Trophoblast cell (in vitro differentiated cells and primary cell): Measurements from ENCODE around the gene GLG1.
"Not testable (repeated sequence)": the region's sequence is repeated elsewhere in the genome, so short reads cannot be mapped to it uniquely, and the experiment has no call there.

Experiments
- DNase-seq, 2 donors: peaks; one replicate each; pipeline ENCODE4 v3.0.0-alpha.2; 2016
- H2AFZ ChIP-seq: 2 replicates; pipeline ENCODE4 v1.6.1; 2013; ENCODE audit warnings: low read length, moderate library complexity, mild to moderate bottlenecking; ENCODE audit not compliant: insufficient read depth, poor library complexity
- H2AK5ac ChIP-seq: 2 replicates; pipeline ENCODE4 v1.6.1; 2013; ENCODE audit warnings: mild to moderate bottlenecking, low read length
- H2BK120ac ChIP-seq: 2 replicates; pipeline ENCODE4 v1.6.1; 2013; ENCODE audit warnings: low read length, mild to moderate bottlenecking, moderate library complexity; ENCODE audit not compliant: insufficient read depth, poor library complexity
- H2BK12ac ChIP-seq: 2 replicates; pipeline ENCODE4 v1.6.1; 2013; ENCODE audit warnings: mild to moderate bottlenecking, low read length, moderate library complexity
- H2BK5ac ChIP-seq: 2 replicates; pipeline ENCODE4 v1.6.1; 2013; ENCODE audit warnings: low read length, low read depth, moderate library complexity, mild to moderate bottlenecking; ENCODE audit not compliant: poor library complexity
- H3K14ac ChIP-seq: 2 replicates; pipeline ENCODE4 v1.6.1; 2013; ENCODE audit warnings: mild to moderate bottlenecking, low read length
- H3K18ac ChIP-seq: 2 replicates; pipeline ENCODE4 v1.6.1; 2013; ENCODE audit warnings: mild to moderate bottlenecking, low read length
- H3K23ac ChIP-seq: 2 replicates; pipeline ENCODE4 v1.6.1; 2013; ENCODE audit warnings: low read length
- H3K27ac ChIP-seq: 2 replicates; pipeline ENCODE4 v1.5.1; 2013; ENCODE audit warnings: low read depth, mild to moderate bottlenecking, inconsistent platforms, low read length, moderate library complexity
- H3K27me3 ChIP-seq: 2 replicates; pipeline ENCODE4 v1.6.1; 2013; ENCODE audit warnings: inconsistent platforms, mild to moderate bottlenecking, low read length, moderate library complexity; ENCODE audit not compliant: insufficient read depth
- H3K36me3 ChIP-seq, 2 experiments: 1 replicate in 1 of 2; 2 replicates in 1 of 2; pipeline ENCODE4 v1.6.1; 2013; ENCODE audit warnings: low read length in 2 of 2, mild to moderate bottlenecking in 2 of 2, moderate library complexity in 1 of 2; ENCODE audit not compliant: insufficient read depth in 2 of 2, control insufficient read depth in 1 of 2
- H3K4ac ChIP-seq: 2 replicates; pipeline ENCODE4 v1.6.1; 2013; ENCODE audit warnings: low read depth, mild to moderate bottlenecking, low read length, moderate library complexity
- H3K4me1 ChIP-seq, 2 experiments: 1 replicate in 1 of 2; 2 replicates in 1 of 2; pipeline ENCODE4 v1.6.1; 2013; ENCODE audit warnings: low read length in 2 of 2, mild to moderate bottlenecking in 2 of 2, moderate library complexity in 1 of 2; ENCODE audit not compliant: insufficient read depth in 2 of 2, control insufficient read depth in 1 of 2
- H3K4me2 ChIP-seq: 2 replicates; pipeline ENCODE4 v1.6.1; 2013; ENCODE audit warnings: inconsistent platforms, mild to moderate bottlenecking, low read length, moderate library complexity
- H3K4me3 ChIP-seq: 2 replicates; pipeline ENCODE4 v1.5.1; 2013; ENCODE audit warnings: mild to moderate bottlenecking, low read depth, low read length, inconsistent platforms
- H3K79me1 ChIP-seq: one replicate; pipeline ENCODE4 v1.6.1; 2013; ENCODE audit warnings: low read length
- H3K79me2 ChIP-seq: 2 replicates; pipeline ENCODE4 v1.6.1; 2013; ENCODE audit warnings: low read length, mild to moderate bottlenecking; ENCODE audit not compliant: control insufficient read depth, insufficient read depth, poor library complexity
- H3K9ac ChIP-seq: 2 replicates; pipeline ENCODE4 v1.6.1; 2013; ENCODE audit warnings: mild to moderate bottlenecking, low read length
- H3K9me3 ChIP-seq: 2 replicates; pipeline ENCODE4 v1.6.1; 2013; ENCODE audit warnings: low read depth, mild to moderate bottlenecking, control low read depth, inconsistent platforms, low read length; ENCODE audit not compliant: insufficient read depth
- H4K12ac ChIP-seq: 2 replicates; pipeline ENCODE4 v1.6.1; 2013; ENCODE audit warnings: low read depth, mild to moderate bottlenecking, low read length, moderate library complexity
- H4K8ac ChIP-seq: 2 replicates; pipeline ENCODE4 v1.6.1; 2013; ENCODE audit warnings: low read depth, mild to moderate bottlenecking, low read length, moderate library complexity
- H4K91ac ChIP-seq: one replicate; pipeline ENCODE4 v1.6.1; 2013; ENCODE audit warnings: low read depth, mild to moderate bottlenecking, low read length, moderate library complexity
- WGBS: extraction: QIAGEN DNeasy Blood & Tissue Kit; methylation state at CpG from one replicate; pipeline ENCODE4 v1.1.7; 2013; ENCODE audit warnings: missing lambda C conversion rate; ENCODE audit not compliant: insufficient read length, insufficient coverage; ENCODE audit errors: extremely low coverage; 5-methylcytosine and 5-hydroxymethylcytosine counted together

Gene GLG1

GRCh38 chr16:74447578-74447977 is 159.3 kb downstream of the GLG1 start:
- Histone ChIP-seq H3K79me1 (peaks cover 5% of the 10 kb centered on the region), H3K4ac (no peak overlapping the region), H2BK12ac (no peak overlapping the region), H3K27ac (no peak overlapping the region), H3K23ac (no peak overlapping the region), H3K4me2 (no peak overlapping the region), H3K14ac (no peak overlapping the region), H3K36me3 (peaks cover 8 to 20% of the 10 kb centered on the region in 2 experiments), H3K27me3 (no peaks in the 10 kb centered on the region), H3K4me3 (no peak overlapping the region), H2AFZ (no peak overlapping the region), H3K18ac (peak overlapping the region; percentile 33), H2BK5ac (no peak overlapping the region), H3K9ac (no peak overlapping the region), H3K79me2 (no peaks in the 10 kb centered on the region), H3K9me3 (no peaks in the 10 kb centered on the region), H4K91ac (peak overlapping the region; percentile 15), H3K4me1 (peaks cover 21 to 25% of the 10 kb centered on the region in 2 experiments), H2AK5ac (peak overlapping the region; percentile 57), H4K8ac (no peak overlapping the region), H4K12ac (no peak overlapping the region), H2BK120ac (no peak overlapping the region)
- WGBS: no CpG with 5 or more reads among the region's 5 CpGs
- DNase-seq: no peak

- no peak overlapping the region for H3K14ac ChIP-seq
- peaks cover 5% of the 10 kb centered on the region for H3K79me1 ChIP-seq
- H3K27ac ChIP-seq: no peak overlapping the region
- H3K4me1 ChIP-seq: peaks cover 21 to 25% of the 10 kb centered on the region in 2 experiments
- no peak overlapping the region for H3K4me3 ChIP-seq
- H2AK5ac ChIP-seq: no peak overlapping the region
- H3K9ac ChIP-seq: no peak overlapping the region
- no peak overlapping the region for H2AFZ ChIP-seq
- H3K4ac ChIP-seq: no peak overlapping the region
- no peaks in the 10 kb centered on the region for H3K79me2 ChIP-seq
- no peak overlapping the region for H4K8ac ChIP-seq
- DNase-seq: no peak
- WGBS: no CpG with 5 or more reads among the region's 8 CpGs
- H2BK120ac ChIP-seq: no peak overlapping the region
- H3K9me3 ChIP-seq: no peaks in the 10 kb centered on the region
- H4K12ac ChIP-seq: no peak overlapping the region
- H3K18ac ChIP-seq: no peak overlapping the region
- H4K91ac ChIP-seq: no peak overlapping the region
- H3K27me3 ChIP-seq: no peaks in the 10 kb centered on the region
- H2BK12ac ChIP-seq: no peak overlapping the region
- no peak overlapping the region for H3K23ac ChIP-seq
- H2BK5ac ChIP-seq: no peak overlapping the region
- H3K4me2 ChIP-seq: no peak overlapping the region
- peaks cover 10 to 14% of the 10 kb centered on the region in 2 experiments for H3K36me3 ChIP-seq
Observed at GRCh38 chr16:74446866-74447265, 160.0 kb downstream of the GLG1 start.

- not testable (repeated sequence) for H3K27ac ChIP-seq, H3K27me3 ChIP-seq, H3K18ac ChIP-seq, H3K9ac ChIP-seq, H3K79me1 ChIP-seq, H2BK5ac ChIP-seq, H2BK120ac ChIP-seq, H2BK12ac ChIP-seq, H3K23ac ChIP-seq, H4K91ac ChIP-seq, H3K4me2 ChIP-seq, H2AFZ ChIP-seq, H4K8ac ChIP-seq, H4K12ac ChIP-seq, H3K79me2 ChIP-seq, H3K4me3 ChIP-seq, H3K14ac ChIP-seq, H3K9me3 ChIP-seq, H3K4ac ChIP-seq, H2AK5ac ChIP-seq
- DNase-seq: peak; percentile 75 to 84
- Histone ChIP-seq H3K4me1 (peaks cover 7 to 17% of the 10 kb centered on the region in 2 experiments), H3K36me3 (peaks cover 5 to 11% of the 10 kb centered on the region in 2 experiments)
- no CpG with 5 or more reads among the region's 13 CpGs for WGBS
Observed at GRCh38 chr16:74443624-74444346, 163.1 kb downstream of the GLG1 start.

- Histone ChIP-seq H4K8ac (no peak overlapping the region), H2BK12ac (no peak overlapping the region), H3K14ac (no peak overlapping the region), H3K9ac (no peak overlapping the region), H4K12ac (no peak overlapping the region), H3K4me1 (peaks cover 0 to 4% of the 10 kb centered on the region in 2 experiments), H3K4ac (no peak overlapping the region), H3K9me3 (no peaks in the 10 kb centered on the region), H2AFZ (no peak overlapping the region), H2BK5ac (no peak overlapping the region), H3K36me3 (peaks cover 5 to 10% of the 10 kb centered on the region in 2 experiments), H3K18ac (no peak overlapping the region), H2AK5ac (no peak overlapping the region), H3K4me2 (no peak overlapping the region), H3K27ac (no peak overlapping the region), H3K4me3 (no peak overlapping the region), H3K23ac (no peak overlapping the region), H2BK120ac (no peak overlapping the region), H3K27me3 (no peaks in the 10 kb centered on the region), H3K79me2 (no peaks in the 10 kb centered on the region), H3K79me1 (no peaks in the 10 kb centered on the region), H4K91ac (no peak overlapping the region)
- no peak for DNase-seq
- no CpG with 5 or more reads among the region's 7 CpGs for WGBS
Observed at GRCh38 chr16:74439685-74440084, 167.2 kb downstream of the GLG1 start.
